Measurements from ENCODE around the gene SLC22A14. TPM values are rescaled to one million over a fixed set of nuclear protein-coding genes. Genes with fewer than 3 reads are reported as not detected.

The SLC22A14 gene
- total RNA-seq, 1 donor from 2014 or later, result 0.93 TPM

DNA sequence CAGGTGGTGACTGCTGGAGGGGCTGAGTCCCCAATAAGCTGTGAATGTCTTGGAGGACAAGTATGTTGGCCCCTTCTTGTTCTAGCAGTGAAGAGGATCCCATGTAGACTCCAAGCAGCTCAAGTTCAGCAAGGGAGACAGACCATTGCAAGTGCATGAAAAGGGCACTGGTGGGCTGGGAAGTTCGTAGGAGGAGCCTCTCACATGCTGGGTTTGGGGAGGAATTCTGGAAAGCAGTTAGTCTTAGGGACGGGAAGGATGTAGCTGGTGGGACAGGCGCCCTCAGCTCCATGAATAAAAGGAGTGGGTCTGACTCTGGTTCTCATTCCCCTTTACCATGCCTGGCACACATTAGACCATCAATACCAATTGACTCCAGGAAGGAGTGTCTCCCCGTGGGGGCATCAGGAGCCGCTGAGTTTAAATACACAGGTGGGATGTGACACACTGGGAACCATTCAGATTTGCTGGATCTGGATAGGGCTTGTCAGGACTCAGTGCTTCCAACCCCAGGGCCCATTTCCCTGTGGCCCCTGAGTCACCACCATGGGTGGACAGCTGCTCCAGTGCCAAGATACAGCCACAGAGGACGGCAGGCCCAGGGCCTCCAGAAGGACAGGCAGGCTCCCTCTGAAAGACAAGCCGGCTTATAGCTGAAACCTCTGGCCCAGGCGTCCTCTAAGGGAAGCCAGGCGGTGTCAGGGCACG, 63.9 kb downstream of the SLC22A14 start:
- Mint-ChIP-seq H3K4me3 (ENCODE audit: unreplicated experiment) (peak overlapping the region; percentile 78), H3K36me3 (ENCODE audit: unreplicated experiment) (peaks cover 5% of the 10 kb centered on the region), H3K27ac (ENCODE audit: unreplicated experiment) (peak overlapping the region; percentile 59), H3K4me1 (ENCODE audit: low read depth, unreplicated experiment) (no peaks in the 10 kb centered on the region), H3K9me3 (ENCODE audit: unreplicated experiment) (peaks cover 4% of the 10 kb centered on the region), H3K27me3 (ENCODE audit: unreplicated experiment) (peaks cover 7% of the 10 kb centered on the region)
- TF ChIP-seq, protein P1, sequence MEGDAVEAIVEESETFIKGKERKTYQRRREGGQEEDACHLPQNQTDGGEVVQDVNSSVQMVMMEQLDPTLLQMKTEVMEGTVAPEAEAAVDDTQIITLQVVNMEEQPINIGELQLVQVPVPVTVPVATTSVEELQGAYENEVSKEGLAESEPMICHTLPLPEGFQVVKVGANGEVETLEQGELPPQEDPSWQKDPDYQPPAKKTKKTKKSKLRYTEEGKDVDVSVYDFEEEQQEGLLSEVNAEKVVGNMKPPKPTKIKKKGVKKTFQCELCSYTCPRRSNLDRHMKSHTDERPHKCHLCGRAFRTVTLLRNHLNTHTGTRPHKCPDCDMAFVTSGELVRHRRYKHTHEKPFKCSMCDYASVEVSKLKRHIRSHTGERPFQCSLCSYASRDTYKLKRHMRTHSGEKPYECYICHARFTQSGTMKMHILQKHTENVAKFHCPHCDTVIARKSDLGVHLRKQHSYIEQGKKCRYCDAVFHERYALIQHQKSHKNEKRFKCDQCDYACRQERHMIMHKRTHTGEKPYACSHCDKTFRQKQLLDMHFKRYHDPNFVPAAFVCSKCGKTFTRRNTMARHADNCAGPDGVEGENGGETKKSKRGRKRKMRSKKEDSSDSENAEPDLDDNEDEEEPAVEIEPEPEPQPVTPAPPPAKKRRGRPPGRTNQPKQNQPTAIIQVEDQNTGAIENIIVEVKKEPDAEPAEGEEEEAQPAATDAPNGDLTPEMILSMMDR (IDR thresholded peaks at IDR 0.05; ENCODE audit: partially characterized antibody, unreplicated experiment), result no peak
- no peak for DNase-seq

DNA sequence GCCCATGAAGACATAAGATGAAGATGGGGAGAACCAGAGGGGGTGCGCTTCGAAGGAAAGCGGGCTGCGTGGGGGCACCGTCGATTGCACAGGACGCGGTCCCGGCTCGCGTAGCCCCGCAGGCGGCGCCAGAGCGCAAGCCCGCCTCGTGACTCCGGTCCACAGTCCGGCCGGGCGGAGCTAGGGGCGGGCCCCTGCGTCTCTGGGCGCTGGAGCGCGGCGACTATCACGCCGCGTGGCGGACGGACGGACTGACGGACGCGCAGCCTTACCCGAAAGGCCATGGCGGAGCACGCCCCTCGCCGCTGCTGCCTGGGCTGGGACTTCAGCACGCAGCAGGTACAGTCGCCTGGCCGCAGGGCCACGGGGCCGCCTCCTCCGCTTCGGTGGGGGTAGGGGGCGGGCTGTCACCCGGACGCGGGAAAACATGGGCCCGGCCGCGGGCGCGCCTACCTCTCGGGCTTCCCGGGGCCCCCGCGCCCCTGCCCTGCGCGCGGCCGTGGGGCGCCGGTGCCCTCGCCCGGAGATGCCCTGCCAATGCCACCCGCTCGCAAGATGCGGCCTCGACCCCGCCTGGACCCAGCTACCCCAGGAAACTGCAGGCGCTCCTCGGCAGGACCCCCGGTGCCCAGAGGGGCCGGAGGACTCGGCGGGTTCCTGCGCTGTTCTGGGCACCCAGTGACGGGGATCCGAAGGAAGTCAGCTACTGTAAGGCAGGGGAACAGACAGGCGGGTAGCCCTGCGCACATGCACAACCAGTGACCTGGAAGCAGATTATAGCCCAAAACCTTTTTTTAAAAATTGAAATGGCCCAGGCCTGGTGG, 64.7 kb downstream of the SLC22A14 start, which contains the start of gene XYLB:
Gene XYLB, plus strand, starts transcription at position 199 of the 824 bp plus-strand sequence. Its CDS starts 84 bp downstream, at position 283.
- Mint-ChIP-seq H3K36me3 (ENCODE audit: unreplicated experiment) (peaks cover 5% of the 10 kb centered on the region), H3K9me3 (ENCODE audit: unreplicated experiment) (peaks cover 4% of the 10 kb centered on the region), H3K27ac (ENCODE audit: unreplicated experiment) (peak within 1 kb of the TSS; percentile 59), H3K27me3 (ENCODE audit: unreplicated experiment) (peaks cover 7% of the 10 kb centered on the region), H3K4me3 (ENCODE audit: unreplicated experiment) (peak within 1 kb of the TSS; percentile 78), H3K4me1 (ENCODE audit: low read depth, unreplicated experiment) (no peaks in the 10 kb centered on the region)
- DNase-seq, result peak; percentile 89
- TF ChIP-seq, protein P1 (IDR thresholded peaks at IDR 0.05; ENCODE audit: partially characterized antibody, unreplicated experiment), result peak; percentile 48

DNA sequence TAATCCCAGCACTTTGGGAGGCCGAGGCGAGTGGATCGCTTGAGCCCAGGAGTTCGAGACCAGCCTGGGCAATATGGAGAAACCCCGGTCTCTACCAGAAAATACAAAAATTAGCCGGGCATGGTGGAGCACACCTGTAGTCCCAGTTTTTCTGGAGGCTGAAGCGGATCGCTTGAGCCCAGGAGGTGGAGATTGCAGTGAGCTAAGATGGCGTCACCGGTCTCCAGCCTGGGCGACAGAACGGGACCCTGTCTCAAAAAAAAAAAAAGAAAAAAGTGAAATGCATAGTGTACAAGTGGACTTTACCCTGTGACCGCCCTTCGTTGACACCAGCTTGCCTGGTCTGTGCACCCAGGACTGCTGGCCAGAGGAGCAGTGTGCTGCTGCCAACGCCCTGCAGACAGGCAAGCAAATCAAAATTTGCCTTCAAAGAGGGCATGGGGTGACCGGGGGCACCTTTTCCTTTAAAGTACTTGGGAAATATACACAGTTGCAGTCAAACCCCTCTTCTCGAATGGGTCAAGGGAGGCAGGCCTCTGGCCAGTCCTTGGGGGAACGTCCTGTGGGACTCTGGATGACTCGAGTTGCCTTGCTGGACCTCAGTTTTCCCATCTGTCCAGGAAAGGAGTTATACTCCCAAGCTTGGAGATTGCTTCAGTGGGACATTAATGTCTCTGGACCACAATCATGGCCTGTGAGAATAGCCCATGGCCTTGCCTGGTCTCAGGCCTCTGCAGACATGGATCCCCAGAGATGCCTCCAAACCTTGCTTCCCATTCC, 65.5 kb downstream of the SLC22A14 start:
- TF ChIP-seq, protein P1 (IDR thresholded peaks at IDR 0.05; ENCODE audit: partially characterized antibody, unreplicated experiment), result no peak
- peaks cover 5% of the 10 kb centered on the region for H3K36me3 Mint-ChIP-seq (ENCODE audit: unreplicated experiment)
- no peaks in the 10 kb centered on the region for H3K4me1 Mint-ChIP-seq (ENCODE audit: low read depth, unreplicated experiment)
- no peak for DNase-seq
- no peak overlapping the region for H3K27ac Mint-ChIP-seq (ENCODE audit: unreplicated experiment)
- no peak overlapping the region for H3K4me3 Mint-ChIP-seq (ENCODE audit: unreplicated experiment)
- H3K27me3 Mint-ChIP-seq (ENCODE audit: unreplicated experiment), result peaks cover 7% of the 10 kb centered on the region
- peaks cover 4% of the 10 kb centered on the region for H3K9me3 Mint-ChIP-seq (ENCODE audit: unreplicated experiment)

DNA sequence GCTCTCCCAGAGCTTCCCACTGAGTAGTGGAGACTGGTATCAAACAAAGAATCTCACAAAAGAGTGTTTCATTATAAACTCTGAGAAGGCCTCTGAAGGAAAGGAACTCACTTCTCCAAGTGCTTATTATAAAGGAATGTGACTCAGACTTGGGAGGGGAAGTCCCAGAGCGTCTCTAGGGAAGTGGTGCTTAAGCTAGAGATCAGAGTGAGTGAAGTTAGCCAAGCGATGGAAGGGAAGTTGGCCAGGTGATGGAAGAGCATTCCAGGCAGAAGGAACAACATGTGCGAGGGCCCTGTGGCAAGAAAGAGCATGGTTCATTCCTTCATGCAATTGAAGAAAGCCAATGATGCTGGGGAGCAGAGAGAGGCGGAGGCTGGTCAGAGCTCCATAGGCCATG, 66.8 kb downstream of the SLC22A14 start:
- Mint-ChIP-seq H3K36me3 (ENCODE audit: unreplicated experiment) (peaks cover 5% of the 10 kb centered on the region), H3K27ac (ENCODE audit: unreplicated experiment) (no peak overlapping the region), H3K9me3 (ENCODE audit: unreplicated experiment) (peaks cover 4% of the 10 kb centered on the region), H3K4me3 (ENCODE audit: unreplicated experiment) (no peak overlapping the region), H3K27me3 (ENCODE audit: unreplicated experiment) (peaks cover 7% of the 10 kb centered on the region), H3K4me1 (ENCODE audit: low read depth, unreplicated experiment) (no peaks in the 10 kb centered on the region)
- no peak for DNase-seq
- TF ChIP-seq, protein P1 (IDR thresholded peaks at IDR 0.05; ENCODE audit: partially characterized antibody, unreplicated experiment), result no peak

Data from glutamatergic neuron (in vitro differentiated cells).